K562 (cell line): ENCODE measurements around the gene HRH3. TPM values are rescaled to one million over a fixed set of nuclear protein-coding genes. Genes with fewer than 3 reads are reported as not detected.

Experiments
- ATAC-seq: fragments of 200-7000 bp; cut with Tn5 transposase; 3 replicates; pipeline ENCODE4 v1.9.1; 2020; ENCODE audit warnings: moderate library complexity
- BruUV-seq: library from RNA; stranded (reverse); fragments of 400-500 nt; replicated peaks from 2 replicates; lab custom pipeline; 2021; lab: Mats Ljungman, UMichigan
- CTCF ChIA-PET: fragments of 300-600 bp; formaldehyde crosslinking; extraction: SDS; loops from one replicate; lab custom pipeline; 2021; ENCODE audit warnings: low intra/inter-chr PET ratio; lab: Yijun Ruan, JAX
- POLR2A ChIA-PET: fragments of 300-600, 350-650 bp; sonication (Branson Sonifier 250); formaldehyde crosslinking; extraction: SDS; loops from one replicate; lab custom pipeline; 2021; ENCODE audit warnings: antibody characterized with exemption, inconsistent platforms; lab: Yijun Ruan, JAX
- DNase-seq, 4 experiments: peaks; one replicate each; pipeline versions ENCODE4 v3.0.0 to v3.0.0-alpha.2; 2011 to 2018; ENCODE audit warnings: low spot score in 3 of 4, mixed read lengths in 3 of 4; ENCODE audit errors: extremely low read depth in 1 of 4
- FAIRE-seq: peaks from 2 replicates; lab custom pipeline; 2011; peaks lifted over from hg19 to GRCh38; lab: Jason Lieb, UNC
- H2AFZ ChIP-seq: 2 replicates; pipeline ENCODE4 v1.6.0; 2011; ENCODE audit warnings: low read depth, low read length, control low read depth, inconsistent platforms
- H3K27ac ChIP-seq: fragments of 200-600 bp; 3 replicates; pipeline ENCODE4 v1.8.0; 2011; ENCODE audit warnings: low read depth, mild to moderate bottlenecking, control low read depth, inconsistent platforms, low read length, moderate library complexity, mixed read lengths; ENCODE audit errors: extremely low read depth
- H3K27me3 ChIP-seq, 2 experiments: fragments of 300-600 bp in 1 of 2; 2 replicates in 1 of 2; 3 replicates in 1 of 2; pipeline versions ENCODE4 v1.6.0 to v1.8.0; 2011; ENCODE audit warnings: inconsistent platforms in 2 of 2, low read length in 2 of 2, mild to moderate bottlenecking in 1 of 2, mixed read lengths in 1 of 2, moderate library complexity in 1 of 2; ENCODE audit not compliant: control insufficient read depth in 2 of 2, insufficient read depth in 2 of 2
- H3K36me3 ChIP-seq: fragments of 300-600 bp; 3 replicates; pipeline ENCODE4 v1.8.0; 2011; ENCODE audit warnings: mild to moderate bottlenecking, low read length, inconsistent platforms; ENCODE audit not compliant: control insufficient read depth, insufficient read depth
- H3K4me1 ChIP-seq, 2 experiments: fragments of 200-600 bp in 1 of 2; replicated peaks in 1 of 2; 2 replicates in 1 of 2; 3 replicates in 1 of 2; pipeline versions ENCODE4 v1.5.1 to v1.8.0; 2011; ENCODE audit warnings: inconsistent platforms in 2 of 2, low read length in 2 of 2, mild to moderate bottlenecking in 1 of 2, mixed read lengths in 1 of 2, moderate library complexity in 1 of 2; ENCODE audit not compliant: control insufficient read depth in 2 of 2, insufficient read depth in 2 of 2
- H3K4me2 ChIP-seq: 2 replicates; pipeline ENCODE4 v1.6.1; 2011; ENCODE audit warnings: low read length, control low read depth, inconsistent platforms, mixed read lengths; ENCODE audit not compliant: insufficient read depth
- H3K4me3 ChIP-seq: fragments of 200-600 bp; sonication (generic), shearing (Covaris generic); 2 replicates; pipeline ENCODE4 v1.5.1; 2016; ENCODE audit warnings: control low read depth, inconsistent platforms
- H3K79me2 ChIP-seq: fragments of 200-600 bp; 3 replicates; pipeline ENCODE4 v1.8.0; 2011; ENCODE audit warnings: low read length, inconsistent platforms; ENCODE audit not compliant: control insufficient read depth, insufficient read depth
- H3K9ac ChIP-seq, 2 experiments: 2 replicates each; pipeline versions ENCODE4 v1.6.0 to v1.6.1; 2011; ENCODE audit warnings: low read depth in 2 of 2, low read length in 2 of 2, control low read depth in 1 of 2, inconsistent platforms in 1 of 2, mild to moderate bottlenecking in 1 of 2, mixed read lengths in 1 of 2; ENCODE audit not compliant: insufficient read depth in 1 of 2
- H3K9me1 ChIP-seq: one replicate; pipeline ENCODE4 v1.6.0; 2011; ENCODE audit warnings: inconsistent platforms, mild to moderate bottlenecking, low read length, moderate library complexity; ENCODE audit not compliant: control insufficient read depth, insufficient read depth
- H3K9me3 ChIP-seq: replicated peaks from 2 replicates; pipeline ENCODE4 v1.5.1; 2011; ENCODE audit warnings: low read depth, low read length, inconsistent platforms; ENCODE audit not compliant: control insufficient read depth, insufficient read depth
- H4K20me1 ChIP-seq: replicated peaks from 2 replicates; pipeline ENCODE4 v1.6.1; 2011; ENCODE audit warnings: low read length, inconsistent platforms, mixed read lengths; ENCODE audit not compliant: control insufficient read depth, insufficient read depth
- ADNP ChIP-seq: fragments of 200-800 bp; sonication (Bioruptor generic); IDR thresholded peaks from 2 replicates; pipeline ENCODE4 v1.6.1; 2016; ENCODE audit warnings: missing genetic modification characterization, missing compliant biosample characterization
- BCOR ChIP-seq: fragments of 450-650 bp; IDR thresholded peaks from 2 replicates; pipeline ENCODE4 v1.6.1; 2016
- CAMTA2 ChIP-seq: fragments of 250-450 bp; sonication (Bioruptor Pico); conservative IDR thresholded peaks from 2 replicates; pipeline ENCODE4 v1.5.1; 2022
- CBX3 ChIP-seq, 2 experiments: IDR thresholded peaks; 1 replicate in 1 of 2; 2 replicates in 1 of 2; pipeline ENCODE4 v1.6.1; 2012; ENCODE audit warnings: inconsistent platforms in 2 of 2, low read length in 2 of 2, borderline replicate concordance in 1 of 2, control low read depth in 1 of 2
- DACH1 ChIP-seq: fragments of 450-650 bp; IDR thresholded peaks from 2 replicates; pipeline ENCODE4 v1.6.1; 2018; ENCODE audit not compliant: partially characterized antibody
- HMBOX1 ChIP-seq: sonication (generic); IDR thresholded peaks from 2 replicates; pipeline ENCODE4 v1.6.1; 2016
- IRF9 ChIP-seq: fragments of 450-650 bp; IDR thresholded peaks from 2 replicates; pipeline ENCODE4 v1.6.1; 2016; ENCODE audit warnings: missing biosample characterization, missing genetic modification characterization
- KDM1A ChIP-seq, 2 experiments: fragments of 450-650 bp; IDR thresholded peaks; 2 replicates each; pipeline ENCODE4 v1.6.1; 2016; ENCODE audit warnings: mild to moderate bottlenecking in 2 of 2
- MLLT1 ChIP-seq, 2 experiments: fragments of 450-650 bp; IDR thresholded peaks; 2 replicates each; pipeline ENCODE4 v1.6.1; 2016
- NBN ChIP-seq: fragments of 450-650 bp; IDR thresholded peaks from 2 replicates; pipeline ENCODE4 v1.6.1; 2016; ENCODE audit warnings: low read depth, mild to moderate bottlenecking
- NFE2 ChIP-seq: IDR thresholded peaks from 2 replicates; pipeline ENCODE4 v1.6.1; 2014; ENCODE audit warnings: antibody characterized with exemption, low read depth
- NFIX ChIP-seq: fragments of 250-450 bp; sonication (Bioruptor Pico); IDR thresholded peaks from 2 replicates; pipeline ENCODE4 v1.4.0; 2020; ENCODE audit warnings: low read depth, mild to moderate bottlenecking, moderate library complexity
- RCOR1 ChIP-seq, 2 experiments: IDR thresholded peaks; 2 replicates each; pipeline ENCODE4 v1.6.1; 2012; ENCODE audit warnings: low read depth in 2 of 2, low read length in 2 of 2, borderline replicate concordance in 1 of 2, improper control_type of control experiment in 1 of 2
- SMARCA5 ChIP-seq: fragments of 450-650 bp; IDR thresholded peaks from 2 replicates; pipeline ENCODE4 v1.6.1; 2016
- STAT5A ChIP-seq: IDR thresholded peaks from 2 replicates; pipeline ENCODE4 v1.6.1; 2012; ENCODE audit warnings: low read length, inconsistent platforms, borderline replicate concordance
- TGIF2 ChIP-seq: sonication (generic); formaldehyde crosslinking; IDR thresholded peaks from 2 replicates; pipeline ENCODE4 v1.8.1; 2022; ENCODE audit warnings: mild to moderate bottlenecking, missing genetic modification reagents, moderate library complexity
- ZBTB49 ChIP-seq: sonication (generic); formaldehyde crosslinking; IDR thresholded peaks from 2 replicates; pipeline ENCODE4 v1.8.0; 2022; ENCODE audit warnings: missing genetic modification reagents, mild to moderate bottlenecking, borderline replicate concordance
- WGBS: fragments of 100-300 bp; shearing (Covaris generic); methylation state at CpG from one replicate; pipeline ENCODE4 v1.1.6; 2016; ENCODE audit warnings: low coverage, mixed read lengths; ENCODE audit not compliant: insufficient coverage; ENCODE audit errors: missing lambda C conversion rate; 5-methylcytosine and 5-hydroxymethylcytosine counted together
- in situ Hi-C: fragments of 300-500 bp; cut with MboI; formaldehyde crosslinking; loops from 4 replicates; pipeline ENCODE4 v1.15.0; 2018; ENCODE audit warnings: inconsistent platforms, mixed read lengths
- intact Hi-C: fragments of 100-400 bp; cut with micrococcal nuclease; formaldehyde crosslinking; loops from 2 replicates; pipeline ENCODE4 v1.14.2; 2022
- polyA plus RNA-seq, 8 experiments: library from polyadenylated mRNA; depleted of rRNA in 4 of 8; stranded (reverse) in 5 of 8; unstranded in 3 of 8; fragments of >200 nt; fragmentation: Nextera tagmentation in 2 of 8; fragmentation: Illumina TruSeq in 1 of 8; extraction: Ambion mirVana in 2 of 8; extraction: Trizol in 1 of 8; gene quantifications; 2 replicates each; pipeline versions ENCODE4 v1.2.1 to v1.2.3, GENCODE V29; 2011 to 2014; ENCODE audit warnings: inconsistent platforms in 1 of 8, missing spikeins in 1 of 8
- total RNA-seq, 7 experiments: library from RNA; depleted of rRNA in 6 of 7; stranded (reverse); fragments of >200 nt in 6 of 7; fragmentation: Illumina TruSeq in 2 of 7; extraction: Trizol in 2 of 7; gene quantifications; 2 replicates each; pipeline versions ENCODE4 v1.2.1 to v1.2.3, GENCODE V29; 2011 to 2021; ENCODE audit warnings: low replicate concordance in 1 of 7

The HRH3 gene
- total and polyA plus RNA-seq, 9 of the 15 experiments (the other 6 are each of a cell fraction or from before 2014, with no cell fraction given): not detected

GRCh38 chr20:62233684-62234083 lies 13.6 kb upstream of the HRH3 start:
- Histone ChIP-seq H3K9me1 (peaks cover 11% of the 10 kb centered on the region), H3K9me3 (peaks cover 7% of the 10 kb centered on the region; the same call in 1 of the 2 replicates), H3K27ac (no peak overlapping the region), H3K79me2 (no peaks in the 10 kb centered on the region; the same call in 2 of the 3 replicates), H3K27me3 (no peaks in the 10 kb centered on the region), H3K4me1 (peaks cover 10 to 40% of the 10 kb centered on the region in 2 experiments; a peak in 4 of 5 replicates), H2AFZ (no peak overlapping the region), H3K36me3 (no peaks in the 10 kb centered on the region), H3K4me3 (no peak overlapping the region), H3K9ac (no peak overlapping the region), H3K4me2 (no peak overlapping the region), H4K20me1 (no peaks in the 10 kb centered on the region)
- CTCF ChIA-PET: no interaction called here
- DNase-seq: no peak
- in situ Hi-C loops: no loop called here
- POLR2A ChIA-PET: interaction anchor here (0.9 kb wide), 1 partner anchor 12 kb away, joined by 3 read pairs; no protein-coding TSS in a partner anchor
- no peak for ATAC-seq
- WGBS: 29% methylated on average over 4 of the region's 4 CpGs
- intact Hi-C loops: no loop called here
- no TSS peak for BruUV-seq
- peak; percentile 67 for FAIRE-seq
- TF ChIP-seq KDM1A (IDR thresholded peaks at IDR 0.05): peak; percentile 52 to 65
- TF ChIP-seq TGIF2 (CRISPR knock-in tag): no peak
- TF ChIP-seq NBN: no peak
- peak; percentile 21 for TF ChIP-seq DACH1
- TF ChIP-seq ADNP (tag): 0 out of 2 replicates have a peak, but pooled peaks have one; percentile 42
- TF ChIP-seq HMBOX1: no peak
- no peak for TF ChIP-seq MLLT1 (IDR thresholded peaks at IDR 0.05)
- peak; percentile 53; the same call in 1 of the 2 replicates for TF ChIP-seq NFE2
- TF ChIP-seq IRF9 (tag): no peak
- TF ChIP-seq SMARCA5: peak; percentile 97
- TF ChIP-seq CAMTA2 (CRISPR knock-in tag): no peak
- TF ChIP-seq BCOR: peak; percentile 91
- 0 out of 3 replicates have a peak, but pooled peaks of 1 of the 2 experiments have one; percentile 56 for TF ChIP-seq CBX3 (IDR thresholded peaks at IDR 0.05; ENCODE audit: borderline replicate concordance in 1 of 2, low read length in 2 of 2)
- no peak for TF ChIP-seq ZBTB49 (CRISPR knock-in tag)
- TF ChIP-seq STAT5A: no peak
- no peak for TF ChIP-seq NFIX
- TF ChIP-seq RCOR1 (IDR thresholded peaks at IDR 0.05; ENCODE audit: borderline replicate concordance in 1 of 2, low read depth in 2 of 2, low read length in 2 of 2): peak; percentile 25 to 58; a peak in 1 of 4 replicates
